Gastroesophageal sphincter (tissue), 4 donors: Measurements from ENCODE around the gene SFXN3. TPM values are rescaled to one million over a fixed set of nuclear protein-coding genes. Genes with fewer than 3 reads are reported as not detected.

Experiments used
- ATAC-seq: fragments of 150-250 bp; one replicate; pipeline ENCODE4 v1.9.1; 2016; ENCODE audit warnings: mild to moderate bottlenecking, moderate library complexity
- H3K27ac ChIP-seq, 4 donors: fragments of 200-600 bp; sonication (generic) in 3 of 4; 1 replicate in 3 of 4; 2 replicates in 1 of 4; pipeline ENCODE4 v1.5.1; 2016 to 2019
- H3K27me3 ChIP-seq: fragments of 200-600 bp; sonication (generic); one replicate; pipeline ENCODE4 v1.5.1; 2019
- H3K36me3 ChIP-seq, 2 donors: fragments of 200-600 bp; sonication (generic); one replicate each; pipeline ENCODE4 v1.5.1; 2019; ENCODE audit warnings: control low read depth in 1 of 2
- H3K4me1 ChIP-seq, 3 donors: fragments of 200-600 bp; sonication (generic); 1 replicate in 2 of 3; 2 replicates in 1 of 3; pipeline ENCODE4 v1.5.1; 2016 to 2019; ENCODE audit warnings: control low read depth in 2 of 3
- H3K4me3 ChIP-seq, 2 donors: fragments of 200-600 bp; sonication (generic); one replicate each; pipeline ENCODE4 v1.5.1; 2019; ENCODE audit warnings: mild to moderate bottlenecking in 1 of 2, moderate library complexity in 1 of 2
- H3K9me3 ChIP-seq, 3 donors: fragments of 200-600 bp; sonication (generic); one replicate each; pipeline ENCODE4 v1.5.1; 2017 to 2019; ENCODE audit warnings: control low read depth in 2 of 3
- CTCF ChIP-seq, 4 experiments: fragments of 200-600 bp in 2 of 4; fragments of 450-650 bp in 2 of 4; sonication (generic) in 1 of 4; IDR thresholded peaks; one replicate each; pipeline ENCODE4 v1.5.1; 2017 to 2019; ENCODE audit warnings: antibody characterized with exemption in 4 of 4, mild to moderate bottlenecking in 2 of 4, moderate library complexity in 2 of 4
- EP300 ChIP-seq: sonication (generic); formaldehyde crosslinking; IDR thresholded peaks from one replicate; pipeline ENCODE4 v1.6.1; 2017; ENCODE audit warnings: antibody characterized with exemption, mild to moderate bottlenecking
- POLR2A ChIP-seq, 2 donors: fragments of 450-650 bp; IDR thresholded peaks; one replicate each; pipeline ENCODE4 v1.6.1; 2017; ENCODE audit warnings: antibody characterized with exemption in 2 of 2, mild to moderate bottlenecking in 2 of 2, moderate library complexity in 1 of 2
- POLR2AphosphoS5 ChIP-seq: sonication (generic); formaldehyde crosslinking; IDR thresholded peaks from one replicate; pipeline ENCODE4 v1.6.1; 2017; ENCODE audit warnings: antibody characterized with exemption
- WGBS, 2 donors: methylation state at CpG; one replicate each; pipeline ENCODE4 v1.1.5; 2018; ENCODE audit warnings: low coverage in 1 of 2; 5-methylcytosine and 5-hydroxymethylcytosine counted together
- total RNA-seq, 4 donors: library from RNA; depleted of rRNA; stranded (reverse); fragments of >200 nt; gene quantifications; one replicate each; pipeline ENCODE4 v1.1.0, GENCODE V29; 2016

The SFXN3 gene
- total RNA-seq: 10 to 100 TPM; 47.5 to 84.2 (median 66.0) TPM

GRCh38 chr10:101031128-101031795, at the start of gene SFXN3, which contains the start of gene PDZD7:
Gene SFXN3, plus strand, starts transcription at chr10:101031234. Its CDS starts 3,461 bp downstream, at chr10:101034695.
Gene PDZD7, minus strand, starts transcription at chr10:101031129. Its CDS starts 910 bp downstream, at chr10:101030219.
- TF ChIP-seq EP300 (no peak), POLR2AphosphoS5 (peak; percentile 50), POLR2A (IDR thresholded peaks at IDR 0.05) (peak; percentile 42 to 62), CTCF (IDR thresholded peaks at IDR 0.05) (no peak)
- H3K27ac ChIP-seq: peak within 1 kb of the TSS; percentile 86 to 98 (median 92)
- H3K27me3 ChIP-seq: no peaks in the 10 kb centered on the region
- peak; percentile 93 for ATAC-seq
- WGBS, 2 donors: 0% methylated on average over 2 to 13 of the region's 38 CpGs
- peak within 1 kb of the TSS; percentile 60 to 76 for H3K4me3 ChIP-seq
- peaks cover 0 to 18% of the 10 kb centered on the region in 2 donors for H3K36me3 ChIP-seq
- H3K9me3 ChIP-seq: no peaks in the 10 kb centered on the region
- H3K4me1 ChIP-seq: peaks cover 0 to 28% (median 12%) of the 10 kb centered on the region in 3 donors

- peaks cover 0 to 74% of the 10 kb centered on the region in 2 donors for H3K36me3 ChIP-seq
- 78% methylated on average over 5 of the region's 24 CpGs; no CpG with 5 or more reads in 1 of the 2 donors for WGBS, 2 donors
These were observed 47.9 kb upstream of the SFXN3 start for GRCh38 chr10:100982916-100983830.

GRCh38 chr10:100983868-100984671, 47.0 kb upstream of the SFXN3 start:
- H3K27me3 ChIP-seq: no peaks in the 10 kb centered on the region
- no peak for ATAC-seq
- no peak overlapping the region for H3K4me3 ChIP-seq
- H3K27ac ChIP-seq: no peak overlapping the region
- TF ChIP-seq EP300 (no peak), POLR2AphosphoS5 (no peak), CTCF (IDR thresholded peaks at IDR 0.05) (no peak), POLR2A (IDR thresholded peaks at IDR 0.05) (no peak)
- peaks cover 0 to 35% (median 19%) of the 10 kb centered on the region in 3 donors for H3K4me1 ChIP-seq
- 63 to 88% methylated on average over 2 to 6 of the region's 13 CpGs for WGBS, 2 donors
- peaks cover 0 to 67% of the 10 kb centered on the region in 2 donors for H3K36me3 ChIP-seq
- no peaks in the 10 kb centered on the region for H3K9me3 ChIP-seq

More at GRCh38 chr10:100982916-100983830, 47.9 kb upstream of the SFXN3 start:
- Histone ChIP-seq H3K9me3 (no peaks in the 10 kb centered on the region), H3K4me1 (peaks cover 0 to 26% (median 14%) of the 10 kb centered on the region in 3 donors), H3K27ac (no peak overlapping the region), H3K27me3 (no peaks in the 10 kb centered on the region), H3K4me3 (no peak overlapping the region)
- no peak for ATAC-seq
- TF ChIP-seq POLR2A (IDR thresholded peaks at IDR 0.05): no peak
- no peak for TF ChIP-seq CTCF (IDR thresholded peaks at IDR 0.05)
- TF ChIP-seq EP300: no peak
- TF ChIP-seq POLR2AphosphoS5: no peak

GRCh38 chr10:100984672-100985177, 46.3 kb upstream of the SFXN3 start:
- H3K36me3 ChIP-seq: peaks cover 0 to 68% of the 10 kb centered on the region in 2 donors
- H3K27me3 ChIP-seq: no peaks in the 10 kb centered on the region
- peaks cover 0 to 42% (median 19%) of the 10 kb centered on the region in 3 donors for H3K4me1 ChIP-seq
- no peak overlapping the region for H3K4me3 ChIP-seq
- no peaks in the 10 kb centered on the region for H3K9me3 ChIP-seq
- no peak for ATAC-seq
- 65% methylated on average over 2 of the region's 2 CpGs; no CpG with 5 or more reads in 1 of the 2 donors for WGBS, 2 donors
- TF ChIP-seq CTCF (IDR thresholded peaks at IDR 0.05) (no peak), EP300 (no peak), POLR2A (IDR thresholded peaks at IDR 0.05) (no peak), POLR2AphosphoS5 (no peak)
- no peak overlapping the region for H3K27ac ChIP-seq
